ENCODE data around the gene VRK3. TPM values are rescaled to one million over a fixed set of nuclear protein-coding genes. Genes with fewer than 3 reads are reported as not detected.

VRK3 gene
- total and polyA plus RNA-seq, 2 donors (not counting 3 experiments of a cell fraction or from before 2014, with no cell fraction given) = 20.4 to 36.0 TPM

- Histone ChIP-seq H4K20me1 (replicated peaks; ENCODE audit: control insufficient read depth, extremely low read depth, insufficient read depth, low read length) (no peaks in the 10 kb centered on the region), H3K27ac (ENCODE audit: insufficient read depth, low read depth, low read length) (no peak overlapping the region), H3K4me1 (ENCODE audit: control insufficient read depth, extremely low read depth, insufficient read depth, low read length) (peaks cover 3% of the 10 kb centered on the region), H3K4me2 (ENCODE audit: insufficient read depth, low read length) (no peak overlapping the region), H3K9ac (replicated peaks; ENCODE audit: extremely low read depth, insufficient read depth, low read length) (no peak overlapping the region), H3K36me3 (ENCODE audit: control insufficient read depth in 2 of 2, extremely low read depth in 1 of 2, insufficient read depth in 2 of 2, low read length in 2 of 2) (peaks cover 0 to 3% of the 10 kb centered on the region in 2 experiments), H2AFZ (ENCODE audit: low read depth, low read length) (no peak overlapping the region), H3K9me3 (replicated peaks; ENCODE audit: control insufficient read depth, insufficient read depth, low read length) (no peaks in the 10 kb centered on the region), H3K79me2 (ENCODE audit: control insufficient read depth, insufficient read depth, low read length) (no peaks in the 10 kb centered on the region), H3K4me3 (replicated peaks in 1 of 3; ENCODE audit: insufficient read depth in 1 of 3, low read depth in 1 of 3, low read length in 3 of 3) (no peak overlapping the region), H3K27me3 (ENCODE audit: control insufficient read depth in 2 of 2, insufficient read depth in 2 of 2, low read length in 2 of 2) (no peaks in the 10 kb centered on the region), H3K9me1 (replicated peaks; ENCODE audit: control insufficient read depth, extremely low read depth, insufficient read depth, low read length) (no peaks in the 10 kb centered on the region)
- ChIA-PET POLR2A (no interaction called here), CTCF (interaction anchor here (1.0 to 1.8 kb wide), 5 partner anchors 14 to 200 kb away, joined by 3 to 8 read pairs (median 4); no protein-coding TSS in a partner anchor)
- intact Hi-C loops (cut with micrococcal nuclease) = no loop called here
- no peak for DNase-seq (ENCODE audit: low read depth, low spot score)
- no peak for TF ChIP-seq EZH2 (IDR thresholded peaks at IDR 0.05; ENCODE audit: borderline replicate concordance, low read depth, low read length, severe bottlenecking)
- TF ChIP-seq CTCF (IDR thresholded peaks at IDR 0.05; ENCODE audit: extremely low read depth in 1 of 2, insufficient read depth in 1 of 2, low read depth in 1 of 2, low read length in 2 of 2) = no peak
- no peak for TF ChIP-seq GATA2 (IDR thresholded peaks at IDR 0.05; ENCODE audit: insufficient read depth, insufficient read length, low read depth, low read length)
- TF ChIP-seq FOS (IDR thresholded peaks at IDR 0.05; ENCODE audit: borderline replicate concordance, insufficient read depth, low read length) = no peak
- TF ChIP-seq, protein P1, sequence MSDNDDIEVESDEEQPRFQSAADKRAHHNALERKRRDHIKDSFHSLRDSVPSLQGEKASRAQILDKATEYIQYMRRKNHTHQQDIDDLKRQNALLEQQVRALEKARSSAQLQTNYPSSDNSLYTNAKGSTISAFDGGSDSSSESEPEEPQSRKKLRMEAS (IDR thresholded peaks at IDR 0.05; ENCODE audit: insufficient read depth, insufficient read length) = no peak
- no peak for TF ChIP-seq MYC (IDR thresholded peaks at IDR 0.05; ENCODE audit: low read depth, low read length)
- TF ChIP-seq POLR2A (IDR thresholded peaks at IDR 0.05; ENCODE audit: low read depth, low read length) = no peak
- TF ChIP-seq POLR2AphosphoS5 (IDR thresholded peaks at IDR 0.05; ENCODE audit: insufficient read depth, low read depth, low read length) = no peak
- no peak for TF ChIP-seq JUN (IDR thresholded peaks at IDR 0.05; ENCODE audit: borderline replicate concordance, insufficient read depth, insufficient read length, low read depth)
- no peak for FAIRE-seq
- BruUV-seq (replicated peaks) = no TSS peak
- dilution Hi-C loops (cut with MboI; ENCODE audit: extremely low pct_ligation_motif_present, low sequenced_read_pairs) = no loop called here
Observed at GRCh38 chr19:49936549-49936948, 88.6 kb downstream of the VRK3 start.

All from endothelial cell of umbilical vein (primary cell).